GM12892 (cell line): ENCODE measurements around the gene FABP2.
"Not testable (repeated sequence)": the region's sequence is repeated elsewhere in the genome, so short reads cannot be mapped to it uniquely, and the experiment has no call there.

ENCODE experiments used
- POLR2A ChIP-seq: IDR thresholded peaks from 2 replicates; pipeline ENCODE4 v1.6.1; 2011; ENCODE audit warnings: low read depth, low read length, control low read depth
- POLR2AphosphoS5 ChIP-seq: IDR thresholded peaks from 2 replicates; pipeline ENCODE4 v1.6.1; 2011; ENCODE audit warnings: low read depth, low read length, control low read depth
- TAF1 ChIP-seq: IDR thresholded peaks from 2 replicates; pipeline ENCODE4 v1.6.1; 2011; ENCODE audit warnings: low read depth, mild to moderate bottlenecking, control low read depth, low read length, borderline replicate concordance

DNA sequence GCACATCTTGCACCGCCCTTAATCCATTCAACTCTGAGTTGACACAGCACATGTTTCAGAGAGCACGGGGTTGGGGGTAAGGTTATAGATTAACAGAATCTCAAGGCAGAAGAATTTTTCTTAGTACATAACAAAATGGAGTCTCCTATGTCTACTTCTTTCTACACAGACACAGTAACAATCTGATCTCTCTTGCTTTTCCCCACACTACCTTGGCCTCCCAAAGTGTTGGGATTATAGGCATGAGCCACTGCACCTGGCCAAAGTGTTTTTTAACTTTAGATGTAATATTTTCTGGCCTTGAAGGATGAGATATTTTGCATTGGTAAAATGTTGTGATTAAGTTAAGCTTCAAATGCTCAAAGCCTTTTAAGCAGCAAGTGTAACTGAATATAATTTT is 21.4 kb upstream of the FABP2 start:
- not testable (repeated sequence) for TF ChIP-seq POLR2AphosphoS5, POLR2A, TAF1
